Measurements from ENCODE around the gene MCRIP1.
A peak's percentile ranks its signal among the peaks of the same experiment; 100 is the strongest.

GRCh38 chr17:81821603-81822311 lies 11.3 kb downstream of the MCRIP1 start:
- TF ChIP-seq CTCF (IDR thresholded peaks at IDR 0.05) = peak; percentile 83; the same call in 1 of the 2 replicates
- TF ChIP-seq TCF7L2 (IDR thresholded peaks at IDR 0.05; ENCODE audit: low read depth, low read length) = no peak
- no peak for TF ChIP-seq SIN3A (IDR thresholded peaks at IDR 0.05; ENCODE audit: borderline replicate concordance, insufficient read depth, low read depth, low read length)
- TF ChIP-seq POLR2AphosphoS5 (IDR thresholded peaks at IDR 0.05; ENCODE audit: low read depth, low read length) = no peak
